H9 (cell line): ENCODE measurements around the gene TDRD7. TPM values are rescaled to one million over a fixed set of nuclear protein-coding genes. Genes with fewer than 3 reads are reported as not detected.
A peak's percentile ranks its signal among the peaks of the same experiment; 100 is the strongest.

Source experiments
- DNase-seq: peaks from one replicate; pipeline ENCODE4 v3.0.0-alpha.2; 2017
- H2AFZ ChIP-seq: one replicate; pipeline ENCODE4 v1.6.1; 2013; ENCODE audit warnings: mild to moderate bottlenecking, low read length, control low read depth, moderate library complexity
- H2AK5ac ChIP-seq: 2 replicates; pipeline ENCODE4 v1.6.1; 2013; ENCODE audit warnings: low read length, control low read depth, mixed read lengths; ENCODE audit not compliant: insufficient read length
- H2BK120ac ChIP-seq: one replicate; pipeline ENCODE4 v1.6.1; 2013; ENCODE audit warnings: low read depth, mild to moderate bottlenecking, low read length, control low read depth, inconsistent platforms; ENCODE audit not compliant: poor library complexity, severe bottlenecking
- H2BK12ac ChIP-seq: 2 replicates; pipeline ENCODE4 v1.6.1; 2013; ENCODE audit warnings: low read length, control low read depth, mixed read lengths, low read depth; ENCODE audit not compliant: insufficient read length
- H2BK15ac ChIP-seq: 2 replicates; pipeline ENCODE4 v1.6.1; 2013; ENCODE audit warnings: low read depth, low read length, control low read depth
- H2BK20ac ChIP-seq: one replicate; pipeline ENCODE4 v1.6.1; 2013; ENCODE audit warnings: low read depth, mild to moderate bottlenecking, low read length, control low read depth, inconsistent platforms; ENCODE audit not compliant: poor library complexity, severe bottlenecking
- H2BK5ac ChIP-seq: 2 replicates; pipeline ENCODE4 v1.6.1; 2013; ENCODE audit warnings: low read length, control low read depth, mixed read lengths; ENCODE audit not compliant: insufficient read length
- H3K14ac ChIP-seq: 2 replicates; pipeline ENCODE4 v1.6.1; 2013; ENCODE audit warnings: low read length, control low read depth; ENCODE audit not compliant: insufficient read depth
- H3K18ac ChIP-seq: 2 replicates; pipeline ENCODE4 v1.6.1; 2013; ENCODE audit warnings: low read depth, mild to moderate bottlenecking, mixed read lengths, low read length, control low read depth; ENCODE audit not compliant: insufficient read length
- H3K23ac ChIP-seq: 2 replicates; pipeline ENCODE4 v1.6.1; 2013; ENCODE audit warnings: low read length, control low read depth, mixed read lengths, low read depth; ENCODE audit not compliant: insufficient read length
- H3K23me2 ChIP-seq: 2 replicates; pipeline ENCODE4 v1.6.1; 2013; ENCODE audit warnings: low read depth, mild to moderate bottlenecking, mixed read lengths, low read length, control low read depth; ENCODE audit not compliant: insufficient read length, poor library complexity, severe bottlenecking
- H3K27ac ChIP-seq: 2 replicates; pipeline ENCODE4 v1.5.1; 2013; ENCODE audit warnings: low read length, control low read depth, mixed read lengths, low read depth; ENCODE audit not compliant: insufficient read length
- H3K27me3 ChIP-seq: 2 replicates; pipeline ENCODE4 v1.6.1; 2013; ENCODE audit warnings: low read length, control low read depth, inconsistent platforms; ENCODE audit not compliant: insufficient read depth
- H3K4ac ChIP-seq: 2 replicates; pipeline ENCODE4 v1.6.1; 2013; ENCODE audit warnings: low read depth, mild to moderate bottlenecking, control low read depth, inconsistent platforms, low read length, moderate library complexity
- H3K4me1 ChIP-seq: 2 replicates; pipeline ENCODE4 v1.6.1; 2013; ENCODE audit warnings: low read length, control low read depth, inconsistent platforms; ENCODE audit not compliant: insufficient read depth
- H3K4me2 ChIP-seq: 2 replicates; pipeline ENCODE4 v1.6.1; 2013; ENCODE audit warnings: low read length, control low read depth, mixed read lengths; ENCODE audit not compliant: insufficient read length, insufficient read depth
- H3K56ac ChIP-seq: 2 replicates; pipeline ENCODE4 v1.6.1; 2013; ENCODE audit warnings: low read depth, mild to moderate bottlenecking, mixed read lengths, low read length, control low read depth; ENCODE audit not compliant: insufficient read length
- H3K79me1 ChIP-seq: 2 replicates; pipeline ENCODE4 v1.6.1; 2013; ENCODE audit warnings: low read depth, mild to moderate bottlenecking, moderate library complexity, low read length, control low read depth, inconsistent platforms; ENCODE audit not compliant: insufficient read depth, poor library complexity, severe bottlenecking
- H3K79me2 ChIP-seq: 2 replicates; pipeline ENCODE4 v1.6.1; 2013; ENCODE audit warnings: low read length, control low read depth, inconsistent platforms; ENCODE audit not compliant: insufficient read depth
- H3K9ac ChIP-seq: 2 replicates; pipeline ENCODE4 v1.6.1; 2013; ENCODE audit warnings: low read length, control low read depth, mixed read lengths; ENCODE audit not compliant: insufficient read length; ENCODE audit errors: extremely low read depth
- H3K9me3 ChIP-seq: one replicate; pipeline ENCODE4 v1.6.1; 2013; ENCODE audit warnings: low read depth, low read length, inconsistent platforms; ENCODE audit not compliant: control insufficient read depth
- H3T11ph ChIP-seq: one replicate; pipeline ENCODE4 v1.6.1; 2013; ENCODE audit warnings: mild to moderate bottlenecking, low read length, control low read depth, inconsistent platforms
- H4K20me1 ChIP-seq: one replicate; pipeline ENCODE4 v1.6.1; 2013; ENCODE audit not compliant: control insufficient read depth, insufficient read length, insufficient read depth
- H4K5ac ChIP-seq: 2 replicates; pipeline ENCODE4 v1.6.1; 2013; ENCODE audit warnings: low read depth, mild to moderate bottlenecking, mixed read lengths, low read length, control low read depth; ENCODE audit not compliant: insufficient read length
- H4K8ac ChIP-seq: replicated peaks from 2 replicates; pipeline ENCODE4 v1.6.1; 2013; ENCODE audit warnings: low read length, control low read depth, mixed read lengths, low read depth; ENCODE audit not compliant: insufficient read length
- H4K91ac ChIP-seq: 2 replicates; pipeline ENCODE4 v1.6.1; 2013; ENCODE audit warnings: low read depth, mild to moderate bottlenecking, moderate library complexity, mixed read lengths, low read length, control low read depth; ENCODE audit not compliant: insufficient read length
- H3K27ac Mint-ChIP-seq, 3 experiments: 2 replicates in 2 of 3; 3 replicates in 1 of 3; pipeline ENCODE4 v1.8.0; 2020 to 2021; ENCODE audit warnings: mixed read lengths in 3 of 3, mild to moderate bottlenecking in 1 of 3, moderate library complexity in 1 of 3
- H3K27me3 Mint-ChIP-seq: 2 replicates; pipeline ENCODE4 v1.8.0; 2021; ENCODE audit warnings: low read depth, mild to moderate bottlenecking, moderate library complexity, mixed read lengths
- H3K36me3 Mint-ChIP-seq, 3 experiments: 2 replicates in 2 of 3; 3 replicates in 1 of 3; pipeline ENCODE4 v1.8.0; 2020 to 2021; ENCODE audit warnings: low read depth in 3 of 3, mixed read lengths in 3 of 3; ENCODE audit not compliant: insufficient read depth in 1 of 3
- H3K4me1 Mint-ChIP-seq, 2 experiments: 2 replicates each; pipeline ENCODE4 v1.8.0; 2020; ENCODE audit warnings: mixed read lengths in 2 of 2
- H3K4me3 Mint-ChIP-seq, 2 experiments: 2 replicates in 1 of 2; 3 replicates in 1 of 2; pipeline ENCODE4 v1.8.0; 2020 to 2021; ENCODE audit warnings: mild to moderate bottlenecking in 2 of 2, mixed read lengths in 2 of 2, moderate library complexity in 1 of 2
- H3K9me3 Mint-ChIP-seq, 2 experiments: 2 replicates in 1 of 2; 3 replicates in 1 of 2; pipeline ENCODE4 v1.8.0; 2020; ENCODE audit warnings: mild to moderate bottlenecking in 2 of 2, mixed read lengths in 2 of 2, moderate library complexity in 1 of 2
- CTCF ChIP-seq: fragments of 200-600 bp; sonication (generic); conservative IDR thresholded peaks from 3 replicates; pipeline ENCODE4 v1.8.0; 2021; ENCODE audit warnings: antibody characterized with exemption, mild to moderate bottlenecking
- WGBS: extraction: QIAGEN DNeasy Blood & Tissue Kit; methylation state at CpG from one replicate; pipeline ENCODE4 v1.1.7; 2013; ENCODE audit warnings: missing lambda C conversion rate, low lambda C conversion rate, mixed read lengths; ENCODE audit not compliant: insufficient read length; ENCODE audit errors: extremely low coverage; 5-methylcytosine and 5-hydroxymethylcytosine counted together
- total RNA-seq: library from RNA; stranded (reverse); gene quantifications from 2 replicates; pipeline ENCODE4 v1.2.1, GENCODE V29; 2021

TDRD7 gene
- total RNA-seq, 1 experiment from 2014 or later, result 5.1 TPM

DNA sequence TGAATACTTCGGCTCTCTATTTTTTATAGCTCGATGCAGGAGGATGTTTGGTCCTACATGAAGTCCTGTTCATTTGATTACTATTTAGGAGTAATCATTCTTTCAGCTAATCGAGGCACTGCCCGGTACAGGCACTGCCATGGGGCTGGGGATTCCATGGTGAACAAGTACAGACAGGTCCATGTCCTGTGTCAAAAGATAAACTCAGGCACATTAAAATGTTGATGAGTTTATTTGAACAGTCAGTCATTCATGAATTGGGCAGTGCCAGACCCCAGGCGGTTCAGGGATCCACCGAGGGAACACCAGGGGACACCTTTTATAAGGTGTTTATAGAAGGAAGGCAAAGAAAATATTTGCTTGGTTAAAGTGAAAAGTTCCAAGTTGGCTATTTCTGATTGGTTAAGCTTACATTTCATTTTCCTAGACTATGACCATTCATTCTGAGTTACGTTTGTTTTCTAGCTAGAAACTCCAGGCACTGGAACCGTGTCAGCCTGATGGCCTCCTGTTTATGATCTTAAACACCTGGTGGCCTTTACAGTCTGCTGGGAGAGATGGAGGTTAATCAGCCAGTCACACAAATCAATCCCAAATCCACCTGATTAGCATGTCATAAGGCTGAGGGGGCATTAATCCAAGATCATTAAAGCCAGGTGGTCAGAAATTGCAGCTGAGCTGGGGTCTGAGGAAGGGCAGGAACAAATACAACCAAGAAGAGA is 47.0 kb upstream of the TDRD7 start:
- no peak overlapping the region for H4K5ac ChIP-seq
- Mint-ChIP-seq H3K4me1 (peaks cover 19 to 20% of the 10 kb centered on the region in 2 experiments), H3K27me3 (no peaks in the 10 kb centered on the region), H3K27ac (peak overlapping the region in 2 of 3 experiments; percentile 23 to 31; a peak in 3 of 7 replicates), H3K36me3 (peaks cover 31 to 48% (median 44%) of the 10 kb centered on the region in 3 experiments), H3K9me3 (peaks cover 13 to 15% of the 10 kb centered on the region in 2 experiments), H3K4me3 (no peak overlapping the region)
- no peak overlapping the region for H3T11ph ChIP-seq
- no peak overlapping the region for H3K56ac ChIP-seq
- H2AK5ac ChIP-seq, result no peak overlapping the region
- no peak overlapping the region for H3K14ac ChIP-seq
- no peak overlapping the region for H4K8ac ChIP-seq
- TF ChIP-seq CTCF, result no peak
- H2BK5ac ChIP-seq, result no peak overlapping the region
- no peak overlapping the region for H3K4ac ChIP-seq
- H2AFZ ChIP-seq, result no peak overlapping the region
- no peak overlapping the region for H2BK15ac ChIP-seq
- H3K18ac ChIP-seq, result no peak overlapping the region
- no peaks in the 10 kb centered on the region for H3K9me3 ChIP-seq
- H3K79me2 ChIP-seq, result no peaks in the 10 kb centered on the region
- H3K79me1 ChIP-seq, result no peaks in the 10 kb centered on the region
- DNase-seq, result no peak
- no peak overlapping the region for H2BK12ac ChIP-seq
- no peaks in the 10 kb centered on the region for H3K23me2 ChIP-seq
- H3K23ac ChIP-seq, result no peak overlapping the region
- no peak overlapping the region for H3K4me2 ChIP-seq
- H2BK20ac ChIP-seq, result no peak overlapping the region
- WGBS, result no CpG with 5 or more reads among the region's 8 CpGs
- H4K91ac ChIP-seq, result no peak overlapping the region
- no peak overlapping the region for H2BK120ac ChIP-seq
- H4K20me1 ChIP-seq, result no peaks in the 10 kb centered on the region
- H3K9ac ChIP-seq, result no peak overlapping the region
- no peak overlapping the region for H3K27ac ChIP-seq
- H3K27me3 ChIP-seq, result no peaks in the 10 kb centered on the region
- H3K4me1 ChIP-seq, result no peaks in the 10 kb centered on the region
